Measurements from ENCODE around the gene ALKBH7.

- TF ChIP-seq ZNF114 (CRISPR knock-in tag; IDR thresholded peaks at IDR 0.05) = no peak
- TF ChIP-seq CTCF (conservative IDR thresholded peaks at IDR 0.05; ENCODE audit: low read depth in 2 of 2) = no peak
- no peak for TF ChIP-seq REST (IDR thresholded peaks at IDR 0.05; ENCODE audit: unreplicated experiment)
- TF ChIP-seq JUNB (IDR thresholded peaks at IDR 0.05; ENCODE audit: unreplicated experiment) = no peak
- TF ChIP-seq EZH2 (IDR thresholded peaks at IDR 0.05; ENCODE audit: low read depth, unreplicated experiment) = no peak
- no peak for TF ChIP-seq ZNF331 (CRISPR knock-in tag; IDR thresholded peaks at IDR 0.05; ENCODE audit: low read depth)
- TF ChIP-seq POLR2AphosphoS5 (IDR thresholded peaks at IDR 0.05; ENCODE audit: low read depth) = no peak
- no peak for TF ChIP-seq EZH2phosphoT487 (IDR thresholded peaks at IDR 0.05; ENCODE audit: unreplicated experiment)
- TF ChIP-seq CREB1 (CRISPR knock-in tag; IDR thresholded peaks at IDR 0.05; ENCODE audit: low read depth) = no peak
- no peak for TF ChIP-seq STAT1 (IDR thresholded peaks at IDR 0.05; ENCODE audit: unreplicated experiment)
- TF ChIP-seq NANOG (IDR thresholded peaks at IDR 0.05; ENCODE audit: borderline replicate concordance) = no peak
- no peak for TF ChIP-seq ETS1 (IDR thresholded peaks at IDR 0.05)
Observed at GRCh38 chr19:6418562-6418932, 46.0 kb downstream of the ALKBH7 start.
